Upper lobe of left lung (tissue), 6 donors: ENCODE measurements around the gene THRAP3. TPM values are rescaled to one million over a fixed set of nuclear protein-coding genes. Genes with fewer than 3 reads are reported as not detected.

Experiments
- ATAC-seq, 2 donors: fragments of 200-7000 bp; cut with Tn5 transposase; one replicate each; pipeline ENCODE4 v1.9.1; 2022; ENCODE audit warnings: mild to moderate bottlenecking in 2 of 2, moderate library complexity in 2 of 2; ENCODE audit not compliant: low FRiP score in 2 of 2
- DNase-seq, 2 donors: peaks; one replicate each; pipeline ENCODE4 v3.0.0-alpha.2; 2019 to 2020
- H3K27ac ChIP-seq, 4 donors: fragments of 200-600 bp; sonication (generic); one replicate each; pipeline ENCODE4 v1.5.1; 2016 to 2019
- H3K27me3 ChIP-seq, 4 donors: fragments of 200-600 bp; sonication (generic); one replicate each; pipeline ENCODE4 v1.5.1; 2017 to 2019
- H3K36me3 ChIP-seq, 4 donors: fragments of 200-600 bp; sonication (generic); one replicate each; pipeline ENCODE4 v1.5.1; 2016 to 2019
- H3K4me1 ChIP-seq, 4 donors: fragments of 200-600 bp; sonication (generic); one replicate each; pipeline ENCODE4 v1.5.1; 2018 to 2019
- H3K4me3 ChIP-seq, 4 donors: fragments of 200-600 bp; sonication (generic); one replicate each; pipeline ENCODE4 v1.5.1; 2017 to 2019; ENCODE audit warnings: mild to moderate bottlenecking in 2 of 4, moderate library complexity in 1 of 4
- H3K9me3 ChIP-seq, 4 donors: fragments of 200-600 bp; sonication (generic); one replicate each; pipeline ENCODE4 v1.5.1; 2018 to 2019
- EP300 ChIP-seq, 4 donors: sonication (generic); formaldehyde crosslinking; IDR thresholded peaks; one replicate each; pipeline ENCODE4 v1.5.1; 2017; ENCODE audit warnings: antibody characterized with exemption in 4 of 4, control low read depth in 2 of 4
- POLR2A ChIP-seq, 4 donors: fragments of 450-650 bp; IDR thresholded peaks; one replicate each; pipeline ENCODE4 v1.5.1; 2016 to 2017; ENCODE audit warnings: antibody characterized with exemption in 4 of 4, mild to moderate bottlenecking in 2 of 4
- POLR2AphosphoS5 ChIP-seq, 2 donors: sonication (generic); formaldehyde crosslinking; IDR thresholded peaks; one replicate each; pipeline ENCODE4 v1.5.1; 2017; ENCODE audit warnings: antibody characterized with exemption in 2 of 2
- WGBS, 2 donors: methylation state at CpG; one replicate each; pipeline ENCODE4 v1.1.5; 2017 to 2018; 5-methylcytosine and 5-hydroxymethylcytosine counted together
- total RNA-seq, 6 donors: library from RNA; depleted of rRNA in 4 of 6; stranded (reverse); fragments of >200 nt in 4 of 6; gene quantifications; one replicate each; pipeline versions ENCODE4 v1.1.0 to v1.2.1, GENCODE V29; 2016 to 2021
- TF ChIP-seq, protein P1 (sequence below), 6 experiments: fragments of 450-650 bp in 4 of 6; fragments of 200-600 bp in 2 of 6; sonication (generic) in 2 of 6; IDR thresholded peaks; one replicate each; pipeline ENCODE4 v1.5.1; 2016 to 2019; ENCODE audit warnings: antibody characterized with exemption in 6 of 6
- donor health status: DM: no; HTN: no; CAD: no; lungs with moderate emphysema.
- donor health status: DM: no; HTN: yes; CAD: no; lungs with severe emphysema.

Gene THRAP3
- total RNA-seq, 6 donors from 2014 or later: 55.0 to 91.1 (median 84.0) TPM

DNA sequence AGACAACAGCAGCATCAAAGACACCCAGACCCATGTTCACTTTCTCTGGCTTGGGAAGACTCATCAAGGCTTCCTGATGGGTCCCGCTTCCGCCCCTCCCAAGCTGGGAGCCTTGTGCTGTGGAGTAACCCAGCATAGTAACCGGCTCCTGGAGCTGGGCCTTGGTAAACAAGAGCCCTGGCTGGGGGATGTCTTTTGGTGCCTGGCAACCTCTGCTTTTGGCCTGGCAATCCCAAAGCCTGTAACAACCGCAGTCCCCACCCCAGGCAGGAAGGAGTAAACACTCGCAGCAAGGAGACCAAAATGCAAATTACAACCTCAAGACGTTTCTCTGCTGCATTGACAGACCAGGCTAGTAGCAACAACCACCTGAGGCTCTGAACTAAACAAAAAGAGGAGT is 16.9 kb upstream of the THRAP3 start:
- H3K4me3 ChIP-seq: no peak overlapping the region
- no peaks in the 10 kb centered on the region for H3K36me3 ChIP-seq
- DNase-seq (peak in 1 of 2 donors; percentile 71), ATAC-seq (peak; percentile 58 to 67)
- WGBS, 2 donors: 48 to 58% methylated on average over 6 of the region's 6 CpGs
- H3K4me1 ChIP-seq: peaks cover 20 to 23% (median 22%) of the 10 kb centered on the region in 4 donors
- peak overlapping the region in 2 of 4 donors; percentile 14 to 26 for H3K27ac ChIP-seq
- no peaks in the 10 kb centered on the region for H3K9me3 ChIP-seq
- TF ChIP-seq POLR2A (IDR thresholded peaks at IDR 0.05) (no peak), EP300 (IDR thresholded peaks at IDR 0.05) (no peak), POLR2AphosphoS5 (IDR thresholded peaks at IDR 0.05) (no peak)
- TF ChIP-seq, protein P1, sequence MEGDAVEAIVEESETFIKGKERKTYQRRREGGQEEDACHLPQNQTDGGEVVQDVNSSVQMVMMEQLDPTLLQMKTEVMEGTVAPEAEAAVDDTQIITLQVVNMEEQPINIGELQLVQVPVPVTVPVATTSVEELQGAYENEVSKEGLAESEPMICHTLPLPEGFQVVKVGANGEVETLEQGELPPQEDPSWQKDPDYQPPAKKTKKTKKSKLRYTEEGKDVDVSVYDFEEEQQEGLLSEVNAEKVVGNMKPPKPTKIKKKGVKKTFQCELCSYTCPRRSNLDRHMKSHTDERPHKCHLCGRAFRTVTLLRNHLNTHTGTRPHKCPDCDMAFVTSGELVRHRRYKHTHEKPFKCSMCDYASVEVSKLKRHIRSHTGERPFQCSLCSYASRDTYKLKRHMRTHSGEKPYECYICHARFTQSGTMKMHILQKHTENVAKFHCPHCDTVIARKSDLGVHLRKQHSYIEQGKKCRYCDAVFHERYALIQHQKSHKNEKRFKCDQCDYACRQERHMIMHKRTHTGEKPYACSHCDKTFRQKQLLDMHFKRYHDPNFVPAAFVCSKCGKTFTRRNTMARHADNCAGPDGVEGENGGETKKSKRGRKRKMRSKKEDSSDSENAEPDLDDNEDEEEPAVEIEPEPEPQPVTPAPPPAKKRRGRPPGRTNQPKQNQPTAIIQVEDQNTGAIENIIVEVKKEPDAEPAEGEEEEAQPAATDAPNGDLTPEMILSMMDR (IDR thresholded peaks at IDR 0.05): no peak
- H3K27me3 ChIP-seq: no peaks in the 10 kb centered on the region

DNA sequence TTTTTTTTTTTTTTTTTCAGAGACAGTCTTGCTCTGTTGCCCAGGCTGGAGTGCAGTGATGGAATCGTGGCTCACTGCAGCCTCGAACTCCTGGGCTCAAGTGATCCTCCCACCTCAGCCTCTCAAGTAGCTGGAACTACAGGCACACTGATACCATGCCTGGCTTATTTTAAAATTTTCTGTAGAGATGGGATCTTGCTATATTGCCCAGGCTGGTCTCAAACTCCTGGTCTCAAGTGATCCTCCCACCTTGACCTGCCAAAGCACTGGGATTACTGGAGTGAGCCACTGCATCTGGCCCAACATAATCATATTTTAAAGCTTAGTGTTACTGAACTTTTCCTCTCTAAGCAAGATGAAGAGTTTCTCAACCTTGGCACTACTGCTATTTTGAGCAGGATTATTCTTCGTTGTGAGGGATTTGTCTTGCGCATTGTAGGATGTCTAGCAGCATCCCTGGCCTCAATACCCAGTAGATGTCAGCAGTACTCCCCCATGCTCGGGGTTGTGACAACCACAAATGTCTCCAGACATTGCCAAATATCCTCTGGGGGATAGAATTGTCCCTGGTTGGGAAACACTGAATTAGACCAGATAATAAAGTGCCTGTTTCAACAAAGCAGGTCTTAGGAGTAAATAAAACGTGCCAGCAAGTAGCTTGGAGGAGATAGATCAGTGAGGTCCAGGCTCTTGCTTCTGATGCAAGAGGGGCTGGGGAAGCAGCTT is 15.1 kb upstream of the THRAP3 start:
- Histone ChIP-seq H3K9me3 (no peaks in the 10 kb centered on the region), H3K36me3 (no peaks in the 10 kb centered on the region), H3K4me1 (peaks cover 8 to 15% (median 11%) of the 10 kb centered on the region in 4 donors), H3K27ac (no peak overlapping the region), H3K4me3 (no peak overlapping the region), H3K27me3 (no peaks in the 10 kb centered on the region)
- DNase-seq (no peak), ATAC-seq (no peak)
- TF ChIP-seq, protein P1 (IDR thresholded peaks at IDR 0.05): peak in 1 of 6 experiments; percentile 5
- TF ChIP-seq EP300 (IDR thresholded peaks at IDR 0.05): no peak
- WGBS, 2 donors: 67 to 68% methylated on average over 6 of the region's 6 CpGs

DNA sequence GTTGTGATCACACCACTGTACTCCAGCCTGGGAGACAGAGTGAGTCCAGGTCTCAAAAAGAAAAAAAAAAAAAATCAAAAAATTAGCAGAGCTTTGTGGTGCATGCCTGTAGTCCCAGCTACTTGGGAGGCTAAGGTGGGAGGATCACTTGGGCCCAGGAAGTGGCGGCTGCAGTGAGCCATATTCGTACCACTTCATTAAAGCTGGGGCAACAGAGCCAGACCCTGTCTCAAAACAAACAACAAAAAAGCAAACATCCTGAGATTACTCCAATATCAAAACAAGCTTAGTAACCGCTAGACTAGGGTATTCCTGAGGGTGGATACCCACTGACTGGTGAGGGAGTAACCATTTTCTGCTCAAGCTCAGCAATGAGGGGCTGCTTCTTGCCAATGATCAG is 12.9 kb upstream of the THRAP3 start:
- DNase-seq (no peak), ATAC-seq (no peak)
- H3K27ac ChIP-seq: no peak overlapping the region
- H3K9me3 ChIP-seq: no peaks in the 10 kb centered on the region
- H3K4me1 ChIP-seq: peaks cover 0 to 8% (median 5%) of the 10 kb centered on the region in 4 donors
- TF ChIP-seq EP300 (IDR thresholded peaks at IDR 0.05): no peak
- no peak for TF ChIP-seq POLR2A (IDR thresholded peaks at IDR 0.05)
- TF ChIP-seq, protein P1 (IDR thresholded peaks at IDR 0.05): no peak
- TF ChIP-seq POLR2AphosphoS5 (IDR thresholded peaks at IDR 0.05): no peak
- H3K36me3 ChIP-seq: no peaks in the 10 kb centered on the region
- 93 to 100% methylated on average over 3 of the region's 3 CpGs for WGBS, 2 donors
- no peak overlapping the region for H3K4me3 ChIP-seq
- no peaks in the 10 kb centered on the region for H3K27me3 ChIP-seq

DNA sequence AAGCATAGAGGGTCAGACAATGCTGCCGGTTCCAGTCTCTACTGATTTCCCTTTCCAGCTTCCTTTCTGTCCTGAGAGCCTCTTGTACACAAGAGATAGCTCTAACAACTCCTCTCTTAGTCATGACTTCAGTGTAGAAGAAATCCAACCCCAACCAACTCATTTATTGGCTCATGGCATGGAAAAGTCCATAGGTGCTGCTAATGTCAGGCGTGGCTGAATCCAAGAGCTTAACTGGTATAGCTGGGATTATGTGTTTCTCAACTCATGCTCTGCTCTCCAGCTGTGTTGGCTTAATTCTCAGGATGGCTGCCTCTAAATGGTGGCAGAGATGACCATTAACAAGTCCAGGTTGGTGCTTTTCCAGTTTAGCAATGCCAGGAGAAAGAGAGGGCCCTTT is 12.4 kb upstream of the THRAP3 start:
- WGBS, 2 donors: 65 to 80% methylated on average over 2 of the region's 2 CpGs
- DNase-seq (no peak), ATAC-seq (no peak)
- Histone ChIP-seq H3K4me3 (no peak overlapping the region), H3K36me3 (no peaks in the 10 kb centered on the region), H3K27me3 (no peaks in the 10 kb centered on the region), H3K9me3 (no peaks in the 10 kb centered on the region), H3K4me1 (peaks cover 0 to 8% (median 5%) of the 10 kb centered on the region in 4 donors), H3K27ac (no peak overlapping the region)
- TF ChIP-seq POLR2AphosphoS5 (IDR thresholded peaks at IDR 0.05) (no peak), EP300 (IDR thresholded peaks at IDR 0.05) (no peak), POLR2A (IDR thresholded peaks at IDR 0.05) (no peak)
- TF ChIP-seq, protein P1 (IDR thresholded peaks at IDR 0.05): no peak

DNA sequence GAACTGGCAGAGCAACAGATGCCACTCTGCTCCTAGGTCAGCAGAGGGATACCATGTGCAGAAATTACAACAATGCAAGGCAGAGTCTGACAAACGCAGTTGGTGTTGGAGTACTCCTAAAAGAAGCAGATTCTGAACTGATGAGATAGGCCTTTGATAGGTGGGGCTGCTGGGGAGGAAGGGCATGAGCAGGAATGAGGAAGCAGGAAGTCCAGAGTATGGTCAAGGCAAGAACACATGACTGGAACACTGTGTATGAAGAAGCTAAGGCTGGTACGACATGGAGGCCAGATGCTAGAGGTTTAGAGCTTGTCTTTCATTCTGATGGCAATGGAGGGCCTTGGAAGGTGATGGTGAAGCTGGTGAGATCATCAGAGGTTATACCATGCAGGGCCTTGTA is 11.5 kb upstream of the THRAP3 start:
- H3K4me3 ChIP-seq: no peak overlapping the region
- H3K27me3 ChIP-seq: no peaks in the 10 kb centered on the region
- H3K9me3 ChIP-seq: no peaks in the 10 kb centered on the region
- WGBS, 2 donors: 46 to 72% methylated on average over 2 of the region's 2 CpGs
- TF ChIP-seq POLR2A (IDR thresholded peaks at IDR 0.05) (no peak), POLR2AphosphoS5 (IDR thresholded peaks at IDR 0.05) (no peak), EP300 (IDR thresholded peaks at IDR 0.05) (no peak)
- TF ChIP-seq, protein P1 (IDR thresholded peaks at IDR 0.05): no peak
- no peak overlapping the region for H3K27ac ChIP-seq
- ATAC-seq (peak in 1 of 2 donors; percentile 65), DNase-seq (no peak)
- H3K4me1 ChIP-seq: peaks cover 0 to 6% (median 4%) of the 10 kb centered on the region in 4 donors
- no peaks in the 10 kb centered on the region for H3K36me3 ChIP-seq
